ENCODE data around the gene ARHGDIB.

The ARHGDIB gene

DNA sequence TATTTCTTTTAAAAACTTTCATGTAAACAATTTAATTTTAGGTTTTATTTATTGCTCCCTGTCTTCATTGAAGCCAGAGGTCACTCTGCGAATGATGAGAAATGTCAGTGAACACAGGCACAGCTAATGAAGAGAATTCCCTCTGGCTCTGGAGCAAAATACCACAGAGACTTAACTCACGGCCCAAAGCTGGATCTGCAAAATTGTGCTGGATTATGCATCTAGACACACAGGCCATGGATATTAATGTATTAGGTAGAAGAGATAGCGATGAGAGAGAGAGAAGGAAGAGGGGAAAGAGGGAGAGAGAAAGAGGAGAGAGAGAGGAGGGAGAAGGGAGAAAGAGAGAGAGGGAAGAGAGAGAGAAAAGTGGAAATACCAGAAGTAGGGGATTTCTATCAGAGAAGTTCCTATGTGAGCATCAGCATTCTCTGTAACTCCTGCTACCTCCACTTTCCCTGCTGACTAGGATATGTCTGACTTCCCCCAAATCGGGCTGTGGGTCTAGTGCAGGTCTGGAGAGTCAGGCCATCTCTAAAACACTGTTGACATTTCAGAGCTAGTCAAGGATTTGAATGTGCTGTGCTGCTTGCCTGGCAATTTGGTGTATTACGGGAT is 3.7 kb downstream of the ARHGDIB start:
- TF ChIP-seq, protein P1, sequence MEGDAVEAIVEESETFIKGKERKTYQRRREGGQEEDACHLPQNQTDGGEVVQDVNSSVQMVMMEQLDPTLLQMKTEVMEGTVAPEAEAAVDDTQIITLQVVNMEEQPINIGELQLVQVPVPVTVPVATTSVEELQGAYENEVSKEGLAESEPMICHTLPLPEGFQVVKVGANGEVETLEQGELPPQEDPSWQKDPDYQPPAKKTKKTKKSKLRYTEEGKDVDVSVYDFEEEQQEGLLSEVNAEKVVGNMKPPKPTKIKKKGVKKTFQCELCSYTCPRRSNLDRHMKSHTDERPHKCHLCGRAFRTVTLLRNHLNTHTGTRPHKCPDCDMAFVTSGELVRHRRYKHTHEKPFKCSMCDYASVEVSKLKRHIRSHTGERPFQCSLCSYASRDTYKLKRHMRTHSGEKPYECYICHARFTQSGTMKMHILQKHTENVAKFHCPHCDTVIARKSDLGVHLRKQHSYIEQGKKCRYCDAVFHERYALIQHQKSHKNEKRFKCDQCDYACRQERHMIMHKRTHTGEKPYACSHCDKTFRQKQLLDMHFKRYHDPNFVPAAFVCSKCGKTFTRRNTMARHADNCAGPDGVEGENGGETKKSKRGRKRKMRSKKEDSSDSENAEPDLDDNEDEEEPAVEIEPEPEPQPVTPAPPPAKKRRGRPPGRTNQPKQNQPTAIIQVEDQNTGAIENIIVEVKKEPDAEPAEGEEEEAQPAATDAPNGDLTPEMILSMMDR (IDR thresholded peaks at IDR 0.05; ENCODE audit: extremely low read depth, missing control alignments) = no peak
- no peak for DNase-seq (ENCODE audit: low spot score)

DNA sequence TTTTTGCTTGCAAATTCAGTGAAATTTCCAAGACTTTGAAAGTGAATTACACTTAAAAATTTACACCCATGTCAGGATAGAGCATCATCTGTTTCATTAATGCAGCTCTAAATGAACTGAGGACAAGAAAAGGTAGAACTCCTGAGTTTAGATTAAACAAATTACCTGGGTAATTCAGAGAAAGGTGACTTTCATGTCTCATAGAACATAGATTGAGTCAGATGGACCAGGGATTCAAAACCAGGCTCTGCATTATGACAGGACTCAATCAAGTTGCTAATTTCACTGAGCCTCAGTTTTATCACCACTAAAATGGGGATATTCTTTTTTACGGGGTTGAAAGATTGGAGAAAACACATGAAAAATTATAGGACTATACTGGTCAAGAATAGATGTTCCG is 4.5 kb downstream of the ARHGDIB start:
- TF ChIP-seq, protein P1 (IDR thresholded peaks at IDR 0.05; ENCODE audit: extremely low read depth, missing control alignments) = no peak
- DNase-seq (ENCODE audit: low spot score) = no peak

DNA sequence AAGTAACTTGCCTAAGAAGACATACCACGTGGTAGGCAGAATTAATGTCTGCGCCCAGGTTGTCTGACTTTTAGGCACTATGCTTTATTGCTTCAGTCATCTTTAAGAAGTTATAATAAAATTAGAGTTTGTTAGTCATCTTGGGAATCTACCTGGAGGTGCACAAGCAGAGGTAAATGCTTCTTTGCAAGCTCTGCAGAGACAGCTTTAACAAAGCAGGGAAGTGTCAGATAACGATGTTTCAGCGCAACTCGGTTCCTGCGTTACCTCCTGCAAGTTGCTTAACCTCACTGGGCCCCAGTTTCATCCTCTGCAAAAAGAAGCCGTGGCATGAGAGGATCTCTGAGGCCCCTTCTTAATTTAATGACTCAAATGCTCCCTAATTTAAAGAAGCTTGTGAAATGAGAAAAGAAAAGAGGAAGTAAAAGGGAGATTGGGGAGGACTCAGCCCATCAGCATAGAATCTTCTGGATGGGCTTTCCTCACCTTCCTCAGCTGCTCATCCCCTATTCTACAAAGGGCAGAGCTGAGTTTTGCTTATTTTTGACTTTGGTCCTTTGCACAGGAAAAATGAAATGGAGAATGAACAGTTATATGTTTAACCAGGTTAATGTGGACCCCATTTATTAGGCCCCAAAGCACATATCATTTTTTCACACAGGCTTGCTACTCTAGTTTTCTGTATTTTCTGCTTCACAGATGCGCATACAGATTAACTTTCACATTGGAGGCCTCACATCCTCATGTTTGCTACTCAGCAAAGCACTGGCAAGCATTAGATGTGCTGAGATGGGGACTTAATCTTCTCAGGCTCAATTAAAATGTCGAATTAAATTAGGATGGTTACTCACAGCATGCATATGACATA is 5.1 kb downstream of the ARHGDIB start:
- peak; percentile 15 for DNase-seq (ENCODE audit: low spot score)
- TF ChIP-seq, protein P1 (IDR thresholded peaks at IDR 0.05; ENCODE audit: extremely low read depth, missing control alignments) = no peak

DNA sequence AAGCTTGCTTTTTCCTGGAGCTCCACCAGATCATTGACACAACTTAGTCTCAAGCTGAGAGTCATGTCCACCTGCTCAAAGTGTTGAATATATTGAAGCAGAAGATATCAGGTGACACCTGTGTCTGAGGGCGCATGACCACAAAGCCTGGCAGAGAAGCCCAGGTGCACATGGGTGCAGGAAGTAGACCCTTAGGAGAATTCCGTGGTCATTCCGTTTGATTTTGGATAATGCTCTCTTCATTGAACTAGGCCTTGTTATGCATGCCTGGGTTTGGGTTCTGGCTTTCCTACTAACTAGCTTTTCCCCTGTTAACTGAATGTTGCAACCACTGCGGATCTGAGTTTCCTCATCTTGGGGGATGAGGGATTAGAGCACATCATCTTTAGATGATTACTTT is 7.1 kb downstream of the ARHGDIB start:
- DNase-seq (ENCODE audit: low spot score) = no peak
- TF ChIP-seq, protein P1 (IDR thresholded peaks at IDR 0.05; ENCODE audit: extremely low read depth, missing control alignments) = no peak

DNA sequence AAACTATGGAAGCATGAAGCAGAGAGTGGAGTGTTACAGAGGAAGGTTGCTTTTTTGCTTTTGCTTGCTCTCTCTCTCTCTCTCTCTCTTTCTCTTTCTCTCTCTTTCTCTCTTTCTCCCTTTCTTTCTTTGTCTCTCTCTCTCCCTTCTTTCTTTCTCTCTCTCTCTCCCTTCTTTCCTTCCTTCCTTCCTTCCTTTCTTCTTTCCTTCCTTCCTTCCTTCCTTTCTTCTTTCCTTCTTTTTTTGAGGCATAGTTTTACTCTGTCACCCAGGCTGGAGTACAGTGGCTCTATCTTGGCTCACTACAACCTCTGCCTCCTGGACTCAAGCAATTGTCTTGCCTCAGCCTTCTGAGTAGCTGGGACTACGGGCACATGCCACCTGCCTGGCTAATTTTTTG is 7.6 kb downstream of the ARHGDIB start:
- TF ChIP-seq, protein P1 (IDR thresholded peaks at IDR 0.05; ENCODE audit: extremely low read depth, missing control alignments) = no peak
- DNase-seq (ENCODE audit: low spot score) = no peak

DNA sequence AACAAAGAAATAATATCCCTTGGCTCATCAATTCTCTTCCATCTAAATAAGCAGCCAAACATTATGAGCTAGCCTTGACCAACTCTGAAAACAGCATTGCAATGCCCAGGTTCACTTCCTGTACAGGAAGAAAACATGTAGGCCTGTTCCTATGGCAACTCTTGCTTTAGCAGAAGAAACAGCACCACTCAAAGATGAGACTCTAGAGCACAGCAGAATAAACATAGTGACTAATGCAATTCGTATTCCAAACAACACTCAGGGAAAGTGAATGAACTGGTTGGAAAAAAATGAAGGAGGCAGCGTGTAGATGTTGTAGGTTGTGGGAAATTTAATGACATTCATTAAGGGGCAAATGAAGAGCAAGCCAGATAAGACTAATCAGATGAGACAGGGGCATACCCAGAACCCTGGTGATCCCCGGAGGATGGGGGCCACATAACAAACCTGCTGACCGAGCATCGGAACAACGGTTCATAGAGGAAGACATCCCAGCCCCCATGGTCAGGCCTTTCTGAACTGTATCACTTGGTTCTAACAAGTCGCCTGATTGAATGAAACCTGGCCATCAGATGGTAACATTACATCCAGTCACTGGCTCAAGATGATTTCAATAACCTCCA is 9.0 kb downstream of the ARHGDIB start:
- TF ChIP-seq, protein P1 (IDR thresholded peaks at IDR 0.05; ENCODE audit: extremely low read depth, missing control alignments) = no peak
- peak; percentile 33 for DNase-seq (ENCODE audit: low spot score)

DNA sequence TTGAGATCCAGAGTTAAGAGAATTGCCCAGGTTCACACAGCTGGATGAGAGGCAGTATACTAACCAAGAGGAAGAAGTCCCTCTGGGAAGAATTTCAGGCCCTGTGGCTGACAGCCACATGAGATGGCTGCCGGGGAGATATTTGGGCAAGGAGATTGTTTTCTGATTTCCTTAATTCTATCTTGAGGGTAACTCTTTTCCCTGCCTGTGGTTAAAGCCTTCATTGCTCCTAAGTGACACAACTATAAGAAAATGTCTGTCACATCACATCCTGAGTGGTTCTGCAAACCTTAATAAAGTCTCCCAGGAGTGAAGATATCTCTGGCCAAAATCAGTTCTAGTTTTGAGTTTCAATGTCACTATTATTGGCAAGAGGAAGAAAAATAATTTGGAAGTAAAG is 9.6 kb downstream of the ARHGDIB start:
- TF ChIP-seq, protein P1 (IDR thresholded peaks at IDR 0.05; ENCODE audit: extremely low read depth, missing control alignments) = no peak
- no peak for DNase-seq (ENCODE audit: low spot score)
